H1 (cell line): ENCODE measurements around the gene NRP2. TPM values are rescaled to one million over a fixed set of nuclear protein-coding genes. Genes with fewer than 3 reads are reported as not detected.

Experiments used
- CTCF ChIA-PET: fragments of 300-600 bp; sonication (Branson Sonifier 250); formaldehyde crosslinking; loops from one replicate; lab custom pipeline; 2021; ENCODE audit not compliant: partially characterized antibody; lab: Charles Lee
- POLR2A ChIA-PET: fragments of 300-600 bp; sonication (Branson Sonifier 250); formaldehyde crosslinking; loops from one replicate; lab custom pipeline; 2021; ENCODE audit warnings: inconsistent platforms; ENCODE audit not compliant: partially characterized antibody; lab: Charles Lee
- DNase-seq, 2 experiments: peaks; one replicate each; pipeline versions ENCODE4 v3.0.0 to v3.0.0-alpha.2; 2010 to 2022; ENCODE audit warnings: low spot score in 2 of 2, low read depth in 1 of 2, mixed read lengths in 1 of 2
- FAIRE-seq: peaks from 2 replicates; lab custom pipeline; 2011; peaks lifted over from hg19 to GRCh38; lab: Jason Lieb, UNC
- H2AFZ ChIP-seq: 2 replicates; pipeline ENCODE4 v1.8.1; 2012; ENCODE audit warnings: low read length, inconsistent platforms
- H2AK5ac ChIP-seq: 2 replicates; pipeline ENCODE4 v1.6.1; 2013; ENCODE audit warnings: low read depth, low read length
- H2BK120ac ChIP-seq: replicated peaks from 2 replicates; pipeline ENCODE3; 2013; ENCODE audit warnings: low read depth, low read length, inconsistent platforms
- H2BK12ac ChIP-seq: 2 replicates; pipeline ENCODE4 v1.6.1; 2013; ENCODE audit warnings: low read depth, low read length
- H2BK15ac ChIP-seq: 2 replicates; pipeline ENCODE4 v1.6.1; 2013; ENCODE audit warnings: low read length
- H2BK20ac ChIP-seq: 2 replicates; pipeline ENCODE4 v1.6.1; 2013; ENCODE audit warnings: low read length
- H2BK5ac ChIP-seq: 2 replicates; pipeline ENCODE4 v1.6.1; 2013; ENCODE audit warnings: low read depth, low read length
- H3K14ac ChIP-seq: 2 replicates; pipeline ENCODE4 v1.6.1; 2013; ENCODE audit warnings: inconsistent platforms; ENCODE audit not compliant: insufficient read length
- H3K18ac ChIP-seq: 2 replicates; pipeline ENCODE4 v1.6.1; 2013; ENCODE audit warnings: low read length; ENCODE audit errors: extremely low read depth
- H3K23ac ChIP-seq: 2 replicates; pipeline ENCODE4 v1.6.1; 2013; ENCODE audit warnings: inconsistent platforms; ENCODE audit not compliant: insufficient read length
- H3K23me2 ChIP-seq: 2 replicates; pipeline ENCODE4 v1.6.1; 2013; ENCODE audit warnings: low read depth, low read length
- H3K27ac ChIP-seq: 2 replicates; pipeline ENCODE4 v1.6.1; 2011; ENCODE audit warnings: low read depth, low read length, inconsistent platforms
- H3K27me3 ChIP-seq, 4 experiments: replicated peaks in 1 of 4; 1 replicate in 1 of 4; 2 replicates in 3 of 4; pipeline versions ENCODE4 v1.6.1 to v1.8.1; 2011 to 2013; ENCODE audit warnings: low read length in 3 of 4, mild to moderate bottlenecking in 3 of 4, inconsistent platforms in 2 of 4, mixed read lengths in 2 of 4, moderate library complexity in 1 of 4; ENCODE audit not compliant: control insufficient read depth in 3 of 4, insufficient read depth in 3 of 4; ENCODE audit errors: extremely low read depth in 1 of 4
- H3K36me3 ChIP-seq, 4 experiments: 2 replicates each; pipeline versions ENCODE4 v1.6.1 to v1.8.1; 2011 to 2013; ENCODE audit warnings: mild to moderate bottlenecking in 4 of 4, low read length in 3 of 4, moderate library complexity in 2 of 4, control low read depth in 1 of 4, inconsistent platforms in 1 of 4; ENCODE audit not compliant: insufficient read depth in 4 of 4, control insufficient read depth in 2 of 4
- H3K4ac ChIP-seq: replicated peaks from 2 replicates; pipeline ENCODE3; 2013; ENCODE audit warnings: low read length, low read depth, mixed read lengths, inconsistent platforms; ENCODE audit not compliant: insufficient read length
- H3K4me1 ChIP-seq, 4 experiments: replicated peaks in 1 of 4; 1 replicate in 1 of 4; 2 replicates in 3 of 4; pipeline versions ENCODE4 v1.6.1 to v1.8.1; 2011 to 2013; ENCODE audit warnings: low read length in 3 of 4, inconsistent platforms in 2 of 4, mixed read lengths in 1 of 4; ENCODE audit not compliant: insufficient read depth in 4 of 4, control insufficient read depth in 3 of 4
- H3K4me2 ChIP-seq, 2 experiments: 2 replicates each; pipeline versions ENCODE4 v1.6.1 to v1.8.1; 2011 to 2013; ENCODE audit warnings: low read depth in 2 of 2, low read length in 2 of 2, control low read depth in 1 of 2, inconsistent platforms in 1 of 2, mild to moderate bottlenecking in 1 of 2; ENCODE audit not compliant: insufficient read depth in 1 of 2
- H3K4me3 ChIP-seq, 4 experiments: fragments of 200-600, 300-600 bp in 1 of 4; sonication (generic), shearing (Covaris generic), sonication (Bioruptor Twin) in 1 of 4; 2 replicates each; pipeline versions ENCODE4 v1.5.1 to v1.8.1; 2011 to 2016; ENCODE audit warnings: low read length in 4 of 4, low read depth in 3 of 4, control low read depth in 2 of 4, inconsistent platforms in 2 of 4, mild to moderate bottlenecking in 2 of 4, mixed read lengths in 1 of 4, moderate library complexity in 1 of 4; ENCODE audit not compliant: insufficient read depth in 2 of 4; ENCODE audit errors: extremely low read depth in 1 of 4
- H3K56ac ChIP-seq: replicated peaks from 2 replicates; pipeline ENCODE3; 2013; ENCODE audit warnings: low read depth, mild to moderate bottlenecking, mixed read lengths, low read length, inconsistent platforms; ENCODE audit not compliant: insufficient read length
- H3K79me1 ChIP-seq: 2 replicates; pipeline ENCODE4 v1.6.1; 2013; ENCODE audit warnings: low read depth, low read length, control low read depth
- H3K79me2 ChIP-seq, 2 experiments: 2 replicates each; pipeline versions ENCODE4 v1.6.1 to v1.8.1; 2012 to 2013; ENCODE audit warnings: low read length in 2 of 2, mild to moderate bottlenecking in 2 of 2, inconsistent platforms in 1 of 2; ENCODE audit not compliant: insufficient read depth in 2 of 2, control insufficient read depth in 1 of 2
- H3K9ac ChIP-seq, 4 experiments: replicated peaks in 1 of 4; 1 replicate in 1 of 4; 2 replicates in 3 of 4; pipeline versions ENCODE4 v1.6.1 to v1.8.1; 2011 to 2013; ENCODE audit warnings: low read depth in 3 of 4, low read length in 3 of 4, control low read depth in 2 of 4, mild to moderate bottlenecking in 2 of 4, moderate library complexity in 2 of 4, inconsistent platforms in 1 of 4; ENCODE audit errors: extremely low read depth in 1 of 4
- H3K9me3 ChIP-seq, 2 experiments: 2 replicates each; pipeline versions ENCODE4 v1.6.1 to v1.8.1; 2012 to 2013; ENCODE audit warnings: mild to moderate bottlenecking in 2 of 2, moderate library complexity in 2 of 2, control low read depth in 1 of 2, inconsistent platforms in 1 of 2, low read depth in 1 of 2, low read length in 1 of 2, mixed read lengths in 1 of 2; ENCODE audit not compliant: insufficient read depth in 2 of 2
- H4K20me1 ChIP-seq, 2 experiments: replicated peaks in 1 of 2; 2 replicates each; pipeline versions ENCODE3 to v1.8.1; 2011 to 2013; ENCODE audit warnings: inconsistent platforms in 2 of 2, low read length in 2 of 2, mild to moderate bottlenecking in 1 of 2; ENCODE audit not compliant: insufficient read depth in 2 of 2, control insufficient read depth in 1 of 2
- H4K5ac ChIP-seq: 2 replicates; pipeline ENCODE4 v1.6.1; 2013; ENCODE audit warnings: low read length, low read depth, mixed read lengths, inconsistent platforms; ENCODE audit not compliant: insufficient read length
- H4K8ac ChIP-seq: 2 replicates; pipeline ENCODE4 v1.8.0; 2013; ENCODE audit warnings: mild to moderate bottlenecking, moderate library complexity, low read length, inconsistent platforms; ENCODE audit not compliant: insufficient read depth; ENCODE audit errors: extremely low read depth
- H4K91ac ChIP-seq: replicated peaks from 2 replicates; pipeline ENCODE3; 2013; ENCODE audit warnings: low read length, mixed read lengths, inconsistent platforms; ENCODE audit not compliant: insufficient read length
- GTF2F1 ChIP-seq: IDR thresholded peaks from 2 replicates; pipeline ENCODE4 v1.6.1; 2012; ENCODE audit warnings: low read depth, low read length, improper control_type of control experiment, borderline replicate concordance
- RAD21 ChIP-seq, 2 experiments: IDR thresholded peaks in 1 of 2; conservative IDR thresholded peaks in 1 of 2; 2 replicates each; pipeline ENCODE4 v1.6.1; 2011; ENCODE audit warnings: low read depth in 2 of 2, low read length in 2 of 2, improper control_type of control experiment in 1 of 2, inconsistent platforms in 1 of 2, mild to moderate bottlenecking in 1 of 2, moderate library complexity in 1 of 2
- SP1 ChIP-seq: IDR thresholded peaks from 2 replicates; pipeline ENCODE4 v1.6.1; 2011; ENCODE audit warnings: low read depth, low read length
- WGBS, 2 experiments: shearing (Covaris generic) in 1 of 2; methylation state at CpG; one replicate each; pipeline versions ENCODE4 v1.1.6 to v1.1.7; 2013 to 2015; ENCODE audit warnings: low lambda C conversion rate in 2 of 2, mixed read lengths in 2 of 2, inconsistent platforms in 1 of 2, low coverage in 1 of 2, missing lambda C conversion rate in 1 of 2; ENCODE audit not compliant: insufficient replicate concordance in 2 of 2, insufficient coverage in 1 of 2, insufficient read length in 1 of 2; ENCODE audit errors: extremely low coverage in 1 of 2, missing lambda C conversion rate in 1 of 2; 5-methylcytosine and 5-hydroxymethylcytosine counted together
- polyA plus RNA-seq, 7 experiments: library from polyadenylated mRNA; depleted of rRNA in 3 of 7; stranded (reverse) in 5 of 7; unstranded in 2 of 7; fragments of >200 nt in 5 of 7; fragments of 200-250 nt in 2 of 7; gene quantifications; 1 replicate in 5 of 7; 2 replicates in 1 of 7; 4 replicates in 1 of 7; pipeline versions ENCODE4 v1.2.1 to v1.2.3, GENCODE V29; 2011 to 2013; ENCODE audit warnings: missing spikeins in 2 of 7, mixed read lengths in 2 of 7
- total RNA-seq: library from RNA; stranded (reverse); fragmentation: NEBNext Ultra II Directional; extraction: Animal tissue kit (Norgen Biotek cat#: 25700); gene quantifications from 2 replicates; pipeline ENCODE4 v1.2.1, GENCODE V29; 2021
- TF ChIP-seq, protein P1 (sequence below), 3 experiments: IDR thresholded peaks; 1 replicate in 2 of 3; 2 replicates in 1 of 3; pipeline versions ENCODE4 v1.5.1 to v1.6.1; 2011; ENCODE audit warnings: low read length in 3 of 3, mild to moderate bottlenecking in 3 of 3, inconsistent platforms in 2 of 3, low read depth in 1 of 3, moderate library complexity in 1 of 3; ENCODE audit not compliant: insufficient read depth in 1 of 3; ENCODE audit errors: control extremely low read depth in 1 of 3

The NRP2 gene
- total and polyA plus RNA-seq, 2 of the 8 experiments (the other 6 are each of a cell fraction or from before 2014, with no cell fraction given), result 32.0 to 37.8 TPM

DNA sequence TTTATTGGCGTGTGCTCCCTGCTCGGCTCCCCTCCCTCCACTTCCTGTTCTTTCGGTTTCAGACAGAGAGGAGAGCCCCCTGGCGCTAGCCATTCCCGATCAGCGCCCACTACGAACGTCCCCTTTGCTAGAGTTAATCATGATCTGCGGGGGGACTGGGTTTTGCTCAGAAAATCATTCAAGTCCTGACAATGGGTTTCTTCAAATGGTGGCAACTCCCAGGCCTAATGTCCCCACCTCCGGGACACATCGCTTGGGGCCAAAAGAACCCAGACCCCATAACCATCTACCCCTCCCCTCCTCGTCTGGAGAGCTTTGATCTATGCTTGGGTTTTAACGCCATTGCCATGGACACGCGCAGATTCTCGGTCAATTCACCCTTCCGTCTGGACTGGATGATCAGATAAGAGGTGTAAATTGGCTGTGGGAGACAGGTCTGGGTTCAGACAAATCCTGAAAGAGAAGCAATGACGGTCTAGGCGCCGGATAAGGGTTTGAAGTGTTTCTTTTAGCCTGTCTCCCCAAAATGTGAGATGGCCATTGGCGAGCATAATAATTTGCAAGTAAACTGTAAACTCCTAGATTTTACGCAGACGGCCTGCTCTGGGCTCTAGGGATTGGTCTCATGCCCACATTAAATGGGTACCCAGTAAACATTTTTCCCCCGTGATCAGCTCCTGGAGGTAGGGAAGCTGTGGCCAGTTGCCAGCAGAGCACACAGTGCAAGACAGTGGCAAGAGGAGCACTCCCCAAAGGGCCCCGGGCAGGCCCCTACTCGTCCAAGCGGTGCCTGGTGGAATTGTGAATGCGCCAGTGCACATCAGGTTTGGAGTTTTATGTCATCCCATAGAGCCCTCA lies 4.7 kb downstream of the NRP2 start:
- Histone ChIP-seq H3K4me2 (peak overlapping the region; percentile 91 to 97), H3K56ac (no peak overlapping the region), H2BK15ac (0 out of 2 replicates have a peak overlapping the region, but pooled peaks have one; percentile 40), H2BK20ac (0 out of 2 replicates have a peak overlapping the region, but pooled peaks have one; percentile 13), H3K9me3 (no peaks in the 10 kb centered on the region), H3K36me3 (no peaks in the 10 kb centered on the region), H3K14ac (no peak overlapping the region), H3K4me1 (peaks cover 14 to 23% (median 15%) of the 10 kb centered on the region in 4 experiments), H3K23ac (no peak overlapping the region), H2BK120ac (no peak overlapping the region), H3K18ac (peak overlapping the region; percentile 72; the same call in 1 of the 2 replicates), H3K79me1 (peaks cover 7% of the 10 kb centered on the region; the same call in 1 of the 2 replicates), H3K23me2 (peaks cover 21% of the 10 kb centered on the region), H3K4ac (peak overlapping the region; percentile 16), H4K91ac (peak overlapping the region; percentile 22), H4K8ac (no peak overlapping the region), H3K4me3 (peak overlapping the region; percentile 57 to 77 (median 62); a peak in 7 of 8 replicates), H3K79me2 (peaks cover 0 to 57% of the 10 kb centered on the region in 2 experiments; a peak in 2 of 4 replicates), H2AK5ac (no peak overlapping the region), H2BK12ac (0 out of 2 replicates have a peak overlapping the region, but pooled peaks have one; percentile 42), H4K20me1 (no peaks in the 10 kb centered on the region), H2AFZ (no peak overlapping the region), H4K5ac (no peak overlapping the region), H3K9ac (peak overlapping the region in 2 of 4 experiments; percentile 24 to 44; a peak in 1 of 7 replicates), H2BK5ac (no peak overlapping the region), H3K27me3 (peaks cover 4 to 47% (median 34%) of the 10 kb centered on the region in 4 experiments; a peak in 6 of 7 replicates), H3K27ac (no peak overlapping the region)
- 44% methylated on average over 28 of the region's 28 CpGs; no CpG with 5 or more reads in 1 of the 2 experiments for WGBS, 2 experiments
- DNase-seq, result peak in 1 of 2 experiments; percentile 58
- FAIRE-seq, result no peak
- POLR2A ChIA-PET, result interaction anchor here (1.4 to 1.5 kb wide), 2 partner anchors 14 to 34 kb away, joined by 3 to 5 read pairs; no protein-coding TSS in a partner anchor
- CTCF ChIA-PET, result interaction anchor here (1.0 to 4.1 kb wide), 8 partner anchors 9 to 75 kb away, joined by 3 to 21 read pairs (median 4); no protein-coding TSS in a partner anchor
- TF ChIP-seq, protein P1, sequence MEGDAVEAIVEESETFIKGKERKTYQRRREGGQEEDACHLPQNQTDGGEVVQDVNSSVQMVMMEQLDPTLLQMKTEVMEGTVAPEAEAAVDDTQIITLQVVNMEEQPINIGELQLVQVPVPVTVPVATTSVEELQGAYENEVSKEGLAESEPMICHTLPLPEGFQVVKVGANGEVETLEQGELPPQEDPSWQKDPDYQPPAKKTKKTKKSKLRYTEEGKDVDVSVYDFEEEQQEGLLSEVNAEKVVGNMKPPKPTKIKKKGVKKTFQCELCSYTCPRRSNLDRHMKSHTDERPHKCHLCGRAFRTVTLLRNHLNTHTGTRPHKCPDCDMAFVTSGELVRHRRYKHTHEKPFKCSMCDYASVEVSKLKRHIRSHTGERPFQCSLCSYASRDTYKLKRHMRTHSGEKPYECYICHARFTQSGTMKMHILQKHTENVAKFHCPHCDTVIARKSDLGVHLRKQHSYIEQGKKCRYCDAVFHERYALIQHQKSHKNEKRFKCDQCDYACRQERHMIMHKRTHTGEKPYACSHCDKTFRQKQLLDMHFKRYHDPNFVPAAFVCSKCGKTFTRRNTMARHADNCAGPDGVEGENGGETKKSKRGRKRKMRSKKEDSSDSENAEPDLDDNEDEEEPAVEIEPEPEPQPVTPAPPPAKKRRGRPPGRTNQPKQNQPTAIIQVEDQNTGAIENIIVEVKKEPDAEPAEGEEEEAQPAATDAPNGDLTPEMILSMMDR (IDR thresholded peaks at IDR 0.05; ENCODE audit: control extremely low read depth in 1 of 3, insufficient read depth in 1 of 3, low read depth in 1 of 3, low read length in 3 of 3), result peak; percentile 15 to 29 (median 20); a peak in 3 of 4 replicates
- peak; percentile 18 to 41; a peak in 2 of 4 replicates for TF ChIP-seq RAD21 (IDR thresholded peaks at IDR 0.05 in 1 of 2, conservative IDR thresholded peaks at IDR 0.05 in 1 of 2; ENCODE audit: low read depth in 2 of 2, low read length in 2 of 2)
- TF ChIP-seq SP1, result no peak
- TF ChIP-seq GTF2F1, result no peak
